HepG2 (cell line): ENCODE results near the gene HAPLN2.

Experiments
- EZH2 ChIP-seq: conservative IDR thresholded peaks from 2 replicates; pipeline ENCODE4 v1.6.1; 2012; ENCODE audit warnings: mild to moderate bottlenecking, low read depth, low read length, moderate library complexity
- HNF4G ChIP-seq, 2 experiments: sonication (generic) in 1 of 2; formaldehyde crosslinking in 1 of 2; IDR thresholded peaks; 2 replicates each; pipeline versions ENCODE4 v1.4.0 to v1.6.1; 2011 to 2020; ENCODE audit warnings: borderline replicate concordance in 2 of 2, low read depth in 2 of 2, mild to moderate bottlenecking in 2 of 2, low read length in 1 of 2, missing genetic modification reagents in 1 of 2, moderate library complexity in 1 of 2
- ZNF512 ChIP-seq: sonication (generic); formaldehyde crosslinking; IDR thresholded peaks from 2 replicates; pipeline ENCODE4 v1.4.0; 2020; ENCODE audit warnings: mild to moderate bottlenecking, missing genetic modification reagents
- TF ChIP-seq, protein P1 (sequence below), 2 experiments: IDR thresholded peaks; 2 replicates each; pipeline ENCODE4 v1.6.1; 2011 to 2012; ENCODE audit warnings: low read length in 2 of 2, borderline replicate concordance in 1 of 2, low read depth in 1 of 2, mild to moderate bottlenecking in 1 of 2, moderate library complexity in 1 of 2
- TF ChIP-seq, protein P2 (sequence below): sonication (generic); formaldehyde crosslinking; IDR thresholded peaks from 2 replicates; pipeline ENCODE4 v1.5.0; 2020; ENCODE audit warnings: mild to moderate bottlenecking, missing genetic modification reagents, moderate library complexity

DNA sequence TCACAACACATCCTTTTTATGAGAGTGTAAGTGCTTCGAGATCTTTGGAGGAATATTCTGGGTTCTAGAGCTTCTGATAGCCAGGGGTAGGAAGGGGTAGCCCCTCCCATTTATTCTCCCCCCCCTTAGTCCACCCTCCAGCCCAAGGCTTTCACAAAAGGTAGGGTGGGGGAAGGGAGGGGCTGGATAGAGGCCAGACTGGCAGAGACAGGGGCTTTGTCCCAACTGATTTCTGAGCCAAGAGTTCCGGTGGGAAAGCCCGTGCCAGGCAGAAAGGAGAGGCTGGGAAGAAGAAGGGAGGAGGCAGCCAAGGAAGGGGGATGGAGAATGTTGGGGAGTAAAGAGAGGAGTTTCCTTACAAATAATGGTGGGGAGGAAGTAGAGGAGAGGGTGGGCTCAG, 25.8 kb downstream of the HAPLN2 start:
- TF ChIP-seq EZH2 (no peak), HNF4G (IDR thresholded peaks at IDR 0.05; ENCODE audit: borderline replicate concordance, low read depth, low read length) (no peak), HNF4G (CRISPR knock-in tag; IDR thresholded peaks at IDR 0.05; ENCODE audit: borderline replicate concordance, low read depth) (no peak), ZNF512 (no peak)
- TF ChIP-seq, protein P1, sequence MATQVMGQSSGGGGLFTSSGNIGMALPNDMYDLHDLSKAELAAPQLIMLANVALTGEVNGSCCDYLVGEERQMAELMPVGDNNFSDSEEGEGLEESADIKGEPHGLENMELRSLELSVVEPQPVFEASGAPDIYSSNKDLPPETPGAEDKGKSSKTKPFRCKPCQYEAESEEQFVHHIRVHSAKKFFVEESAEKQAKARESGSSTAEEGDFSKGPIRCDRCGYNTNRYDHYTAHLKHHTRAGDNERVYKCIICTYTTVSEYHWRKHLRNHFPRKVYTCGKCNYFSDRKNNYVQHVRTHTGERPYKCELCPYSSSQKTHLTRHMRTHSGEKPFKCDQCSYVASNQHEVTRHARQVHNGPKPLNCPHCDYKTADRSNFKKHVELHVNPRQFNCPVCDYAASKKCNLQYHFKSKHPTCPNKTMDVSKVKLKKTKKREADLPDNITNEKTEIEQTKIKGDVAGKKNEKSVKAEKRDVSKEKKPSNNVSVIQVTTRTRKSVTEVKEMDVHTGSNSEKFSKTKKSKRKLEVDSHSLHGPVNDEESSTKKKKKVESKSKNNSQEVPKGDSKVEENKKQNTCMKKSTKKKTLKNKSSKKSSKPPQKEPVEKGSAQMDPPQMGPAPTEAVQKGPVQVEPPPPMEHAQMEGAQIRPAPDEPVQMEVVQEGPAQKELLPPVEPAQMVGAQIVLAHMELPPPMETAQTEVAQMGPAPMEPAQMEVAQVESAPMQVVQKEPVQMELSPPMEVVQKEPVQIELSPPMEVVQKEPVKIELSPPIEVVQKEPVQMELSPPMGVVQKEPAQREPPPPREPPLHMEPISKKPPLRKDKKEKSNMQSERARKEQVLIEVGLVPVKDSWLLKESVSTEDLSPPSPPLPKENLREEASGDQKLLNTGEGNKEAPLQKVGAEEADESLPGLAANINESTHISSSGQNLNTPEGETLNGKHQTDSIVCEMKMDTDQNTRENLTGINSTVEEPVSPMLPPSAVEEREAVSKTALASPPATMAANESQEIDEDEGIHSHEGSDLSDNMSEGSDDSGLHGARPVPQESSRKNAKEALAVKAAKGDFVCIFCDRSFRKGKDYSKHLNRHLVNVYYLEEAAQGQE (IDR thresholded peaks at IDR 0.05; ENCODE audit: borderline replicate concordance in 1 of 2, low read depth in 1 of 2, low read length in 2 of 2): no peak
- TF ChIP-seq, protein P2, sequence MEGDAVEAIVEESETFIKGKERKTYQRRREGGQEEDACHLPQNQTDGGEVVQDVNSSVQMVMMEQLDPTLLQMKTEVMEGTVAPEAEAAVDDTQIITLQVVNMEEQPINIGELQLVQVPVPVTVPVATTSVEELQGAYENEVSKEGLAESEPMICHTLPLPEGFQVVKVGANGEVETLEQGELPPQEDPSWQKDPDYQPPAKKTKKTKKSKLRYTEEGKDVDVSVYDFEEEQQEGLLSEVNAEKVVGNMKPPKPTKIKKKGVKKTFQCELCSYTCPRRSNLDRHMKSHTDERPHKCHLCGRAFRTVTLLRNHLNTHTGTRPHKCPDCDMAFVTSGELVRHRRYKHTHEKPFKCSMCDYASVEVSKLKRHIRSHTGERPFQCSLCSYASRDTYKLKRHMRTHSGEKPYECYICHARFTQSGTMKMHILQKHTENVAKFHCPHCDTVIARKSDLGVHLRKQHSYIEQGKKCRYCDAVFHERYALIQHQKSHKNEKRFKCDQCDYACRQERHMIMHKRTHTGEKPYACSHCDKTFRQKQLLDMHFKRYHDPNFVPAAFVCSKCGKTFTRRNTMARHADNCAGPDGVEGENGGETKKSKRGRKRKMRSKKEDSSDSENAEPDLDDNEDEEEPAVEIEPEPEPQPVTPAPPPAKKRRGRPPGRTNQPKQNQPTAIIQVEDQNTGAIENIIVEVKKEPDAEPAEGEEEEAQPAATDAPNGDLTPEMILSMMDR (CRISPR knock-in tag): no peak
